Fibroblast of lung (primary cell): ENCODE measurements around the gene MADCAM1. TPM values are rescaled to one million over a fixed set of nuclear protein-coding genes. Genes with fewer than 3 reads are reported as not detected.

Experiments used
- DNase-seq, 2 donors: peaks; one replicate each; pipeline versions ENCODE4 v3.0.0 to v3.0.0-alpha.2; 2010; ENCODE audit warnings: low read depth in 2 of 2
- H2AFZ ChIP-seq: 2 replicates; pipeline ENCODE4 v1.5.1; 2012; ENCODE audit warnings: low read length, control low read depth, inconsistent platforms
- H3K27ac ChIP-seq: 2 replicates; pipeline ENCODE4 v1.5.1; 2011; ENCODE audit warnings: low read length, control low read depth; ENCODE audit not compliant: insufficient read depth
- H3K27me3 ChIP-seq: 2 replicates; pipeline ENCODE4 v1.5.1; 2011; ENCODE audit warnings: mild to moderate bottlenecking, low read length; ENCODE audit not compliant: control insufficient read depth, insufficient read depth
- H3K36me3 ChIP-seq: 2 replicates; pipeline ENCODE4 v1.5.1; 2011; ENCODE audit warnings: low read length; ENCODE audit not compliant: control insufficient read depth, insufficient read depth
- H3K4me1 ChIP-seq: 2 replicates; pipeline ENCODE4 v1.5.1; 2011; ENCODE audit warnings: low read length; ENCODE audit not compliant: control insufficient read depth, insufficient read depth; ENCODE audit errors: extremely low read depth
- H3K4me2 ChIP-seq: 2 replicates; pipeline ENCODE4 v1.5.1; 2011; ENCODE audit warnings: low read length, control low read depth; ENCODE audit not compliant: insufficient read depth; ENCODE audit errors: extremely low read depth
- H3K4me3 ChIP-seq, 4 experiments: fragments of 200-600 bp in 1 of 4; sonication (generic) in 1 of 4; replicated peaks in 1 of 4; 2 replicates each; pipeline ENCODE4 v1.5.1; 2011 to 2016; ENCODE audit warnings: low read length in 4 of 4, low read depth in 3 of 4, mild to moderate bottlenecking in 3 of 4, control low read depth in 2 of 4, inconsistent platforms in 1 of 4, mixed read lengths in 1 of 4; ENCODE audit not compliant: insufficient read depth in 1 of 4; ENCODE audit errors: control extremely low read depth in 1 of 4
- H3K79me2 ChIP-seq: 2 replicates; pipeline ENCODE4 v1.5.1; 2012; ENCODE audit warnings: mild to moderate bottlenecking, low read length, inconsistent platforms; ENCODE audit not compliant: control insufficient read depth, insufficient read depth
- H3K9ac ChIP-seq: 2 replicates; pipeline ENCODE4 v1.5.1; 2011; ENCODE audit warnings: mild to moderate bottlenecking, low read length, control low read depth; ENCODE audit not compliant: insufficient read depth
- H3K9me3 ChIP-seq: 2 replicates; pipeline ENCODE4 v1.5.1; 2012; ENCODE audit warnings: low read depth, low read length; ENCODE audit not compliant: control insufficient read depth, insufficient read depth
- H4K20me1 ChIP-seq: 2 replicates; pipeline ENCODE4 v1.5.1; 2011; ENCODE audit warnings: low read length; ENCODE audit not compliant: control insufficient read depth, insufficient read depth; ENCODE audit errors: extremely low read depth
- CTCF ChIP-seq, 2 donors: IDR thresholded peaks in 1 of 2; conservative IDR thresholded peaks in 1 of 2; 1 replicate in 1 of 2; 2 replicates in 1 of 2; pipeline ENCODE4 v1.5.1; 2011 to 2012; ENCODE audit warnings: low read length in 2 of 2, control low read depth in 1 of 2, inconsistent platforms in 1 of 2, low read depth in 1 of 2, mild to moderate bottlenecking in 1 of 2
- EZH2 ChIP-seq: IDR thresholded peaks from 2 replicates; pipeline ENCODE4 v1.5.1; 2012; ENCODE audit warnings: low read length, control low read depth, mild to moderate bottlenecking; ENCODE audit errors: missing control alignments
- polyA plus RNA-seq, 2 donors: library from polyadenylated mRNA; depleted of rRNA in 1 of 2; stranded (reverse) in 1 of 2; unstranded in 1 of 2; fragments of >200 nt; gene quantifications; 2 replicates each; pipeline ENCODE4 v1.2.1, GENCODE V29; 2011 to 2012; ENCODE audit warnings: missing spikeins in 1 of 2
- total RNA-seq: library from RNA; depleted of rRNA; stranded (reverse); fragments of >200 nt; gene quantifications from 2 replicates; pipeline ENCODE4 v1.2.1, GENCODE V29; 2014

The MADCAM1 gene
- total and polyA plus RNA-seq, 2 donors (not counting 1 experiment from before 2014, with no cell fraction given) = 0.17 TPM; not detected in 1

GRCh38 chr19:547117-547516, 50.8 kb downstream of the MADCAM1 start:
- Histone ChIP-seq H3K9me3 (no peaks in the 10 kb centered on the region), H3K79me2 (no peaks in the 10 kb centered on the region), H3K36me3 (peaks cover 3% of the 10 kb centered on the region), H3K27me3 (no peaks in the 10 kb centered on the region), H3K27ac (no peak overlapping the region), H3K9ac (no peak overlapping the region), H3K4me2 (no peak overlapping the region), H3K4me1 (no peaks in the 10 kb centered on the region), H3K4me3 (no peak overlapping the region), H4K20me1 (no peaks in the 10 kb centered on the region), H2AFZ (no peak overlapping the region)
- no peak for TF ChIP-seq CTCF (conservative IDR thresholded peaks at IDR 0.05 in 1 of 2, IDR thresholded peaks at IDR 0.05 in 1 of 2; ENCODE audit: low read depth in 1 of 2, low read length in 2 of 2)
- TF ChIP-seq EZH2 = no peak
- no peak for DNase-seq

GRCh38 chr19:547836-548720, 51.8 kb downstream of the MADCAM1 start:
- H3K27me3 ChIP-seq = no peaks in the 10 kb centered on the region
- TF ChIP-seq CTCF (conservative IDR thresholded peaks at IDR 0.05 in 1 of 2, IDR thresholded peaks at IDR 0.05 in 1 of 2; ENCODE audit: low read depth in 1 of 2, low read length in 2 of 2) (no peak), EZH2 (no peak)
- no peak overlapping the region for H3K4me2 ChIP-seq
- H3K79me2 ChIP-seq = no peaks in the 10 kb centered on the region
- no peaks in the 10 kb centered on the region for H4K20me1 ChIP-seq
- H3K9ac ChIP-seq = no peak overlapping the region
- H3K9me3 ChIP-seq = no peaks in the 10 kb centered on the region
- no peaks in the 10 kb centered on the region for H3K36me3 ChIP-seq
- no peak for DNase-seq
- H3K4me1 ChIP-seq = no peaks in the 10 kb centered on the region
- no peak overlapping the region for H2AFZ ChIP-seq
- no peak overlapping the region for H3K4me3 ChIP-seq
- H3K27ac ChIP-seq = no peak overlapping the region

- no peak overlapping the region for H3K27ac ChIP-seq
- H3K36me3 ChIP-seq = no peaks in the 10 kb centered on the region
- H3K79me2 ChIP-seq = no peaks in the 10 kb centered on the region
- no peak overlapping the region for H2AFZ ChIP-seq
- no peaks in the 10 kb centered on the region for H3K4me1 ChIP-seq
- TF ChIP-seq EZH2 = no peak
- no peak for TF ChIP-seq CTCF (conservative IDR thresholded peaks at IDR 0.05 in 1 of 2, IDR thresholded peaks at IDR 0.05 in 1 of 2; ENCODE audit: low read depth in 1 of 2, low read length in 2 of 2)
- H3K4me3 ChIP-seq = no peak overlapping the region
- DNase-seq = no peak
- no peak overlapping the region for H3K4me2 ChIP-seq
- no peaks in the 10 kb centered on the region for H3K27me3 ChIP-seq
- H3K9me3 ChIP-seq = no peaks in the 10 kb centered on the region
- no peaks in the 10 kb centered on the region for H4K20me1 ChIP-seq
- H3K9ac ChIP-seq = no peak overlapping the region
Measured at GRCh38 chr19:548886-549830, 52.9 kb downstream of the MADCAM1 start.
